ENCODE results near the gene ODAD3.
"Not testable (repeated sequence)": the region's sequence is repeated elsewhere in the genome, so short reads cannot be mapped to it uniquely, and the experiment has no call there.

DNA sequence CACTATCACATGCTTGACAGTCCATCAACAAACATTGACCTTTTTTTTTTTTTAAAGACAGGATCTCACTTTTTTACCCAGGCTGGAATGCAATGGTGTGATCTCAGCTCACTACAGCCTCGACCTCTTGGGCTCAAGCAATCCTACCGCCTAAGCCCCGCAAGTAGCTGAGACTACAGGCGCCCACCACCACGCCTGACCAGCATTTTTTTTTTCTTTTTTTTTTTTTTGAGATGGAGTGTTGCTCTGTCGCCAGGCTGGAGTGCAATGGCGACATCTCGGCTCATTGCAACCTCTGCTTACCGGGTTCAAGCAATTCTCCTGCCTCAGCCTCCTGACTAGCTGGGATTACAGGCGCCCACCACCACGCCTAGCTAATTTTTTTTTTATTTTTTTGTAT, 24.0 kb upstream of the ODAD3 start:
- TF ChIP-seq, protein P1, sequence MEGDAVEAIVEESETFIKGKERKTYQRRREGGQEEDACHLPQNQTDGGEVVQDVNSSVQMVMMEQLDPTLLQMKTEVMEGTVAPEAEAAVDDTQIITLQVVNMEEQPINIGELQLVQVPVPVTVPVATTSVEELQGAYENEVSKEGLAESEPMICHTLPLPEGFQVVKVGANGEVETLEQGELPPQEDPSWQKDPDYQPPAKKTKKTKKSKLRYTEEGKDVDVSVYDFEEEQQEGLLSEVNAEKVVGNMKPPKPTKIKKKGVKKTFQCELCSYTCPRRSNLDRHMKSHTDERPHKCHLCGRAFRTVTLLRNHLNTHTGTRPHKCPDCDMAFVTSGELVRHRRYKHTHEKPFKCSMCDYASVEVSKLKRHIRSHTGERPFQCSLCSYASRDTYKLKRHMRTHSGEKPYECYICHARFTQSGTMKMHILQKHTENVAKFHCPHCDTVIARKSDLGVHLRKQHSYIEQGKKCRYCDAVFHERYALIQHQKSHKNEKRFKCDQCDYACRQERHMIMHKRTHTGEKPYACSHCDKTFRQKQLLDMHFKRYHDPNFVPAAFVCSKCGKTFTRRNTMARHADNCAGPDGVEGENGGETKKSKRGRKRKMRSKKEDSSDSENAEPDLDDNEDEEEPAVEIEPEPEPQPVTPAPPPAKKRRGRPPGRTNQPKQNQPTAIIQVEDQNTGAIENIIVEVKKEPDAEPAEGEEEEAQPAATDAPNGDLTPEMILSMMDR (IDR thresholded peaks at IDR 0.05; ENCODE audit: borderline replicate concordance, extremely low read depth, low read length, poor library complexity, severe bottlenecking) = not testable (repeated sequence)
- not testable (repeated sequence) for TF ChIP-seq EZH2 (IDR thresholded peaks at IDR 0.05; ENCODE audit: borderline replicate concordance, low read depth, low read length, severe bottlenecking)

Measured in DND-41 (cell line).